Lower lobe of right lung (tissue), 2 donors: ENCODE measurements around the gene C10orf105. TPM values are rescaled to one million over a fixed set of nuclear protein-coding genes. Genes with fewer than 3 reads are reported as not detected.
A peak's percentile ranks its signal among the peaks of the same experiment; 100 is the strongest.

Experiments
- ATAC-seq, 2 donors: fragments of 200-7000 bp; cut with Tn5 transposase; one replicate each; pipeline ENCODE4 v1.9.1; 2020 to 2022; ENCODE audit warnings: mild to moderate bottlenecking in 2 of 2, moderate library complexity in 2 of 2
- DNase-seq: peaks from one replicate; pipeline ENCODE4 v3.0.0-alpha.2; 2020
- H3K27ac ChIP-seq: fragments of 200-600 bp; one replicate; pipeline ENCODE4 v1.8.0; 2022
- H3K27me3 ChIP-seq: fragments of 200-600 bp; one replicate; pipeline ENCODE4 v1.8.0; 2022; ENCODE audit warnings: low read depth
- H3K36me3 ChIP-seq: fragments of 200-600 bp; one replicate; pipeline ENCODE4 v1.8.0; 2022; ENCODE audit warnings: mild to moderate bottlenecking
- H3K4me1 ChIP-seq: fragments of 200-600 bp; one replicate; pipeline ENCODE4 v1.8.0; 2022
- H3K4me3 ChIP-seq: fragments of 200-600 bp; one replicate; pipeline ENCODE4 v1.8.0; 2022; ENCODE audit warnings: mild to moderate bottlenecking
- H3K9me3 ChIP-seq: fragments of 200-600 bp; one replicate; pipeline ENCODE4 v1.8.0; 2022
- intact Hi-C: fragments of 100-400 bp; cut with DNase I; formaldehyde crosslinking; loops from one replicate; pipeline ENCODE4 v1.11.0; 2022
- total RNA-seq: library from RNA; stranded (reverse); fragmentation: NEBNext Ultra II Directional; extraction: Animal tissue kit (Norgen Biotek cat#: 25700); gene quantifications from one replicate; pipeline ENCODE4 v1.2.1, GENCODE V29; 2021
- TF ChIP-seq, protein P1 (sequence below): fragments of 200-600 bp; IDR thresholded peaks from one replicate; pipeline ENCODE4 v1.8.0; 2022; ENCODE audit warnings: antibody characterized with exemption, mild to moderate bottlenecking
- donor health status: DM: no; HTN: yes; CAD: no; lungs with severe emphysema.

C10orf105 gene
- total RNA-seq, 1 donor from 2014 or later, result 0.32 TPM

DNA sequence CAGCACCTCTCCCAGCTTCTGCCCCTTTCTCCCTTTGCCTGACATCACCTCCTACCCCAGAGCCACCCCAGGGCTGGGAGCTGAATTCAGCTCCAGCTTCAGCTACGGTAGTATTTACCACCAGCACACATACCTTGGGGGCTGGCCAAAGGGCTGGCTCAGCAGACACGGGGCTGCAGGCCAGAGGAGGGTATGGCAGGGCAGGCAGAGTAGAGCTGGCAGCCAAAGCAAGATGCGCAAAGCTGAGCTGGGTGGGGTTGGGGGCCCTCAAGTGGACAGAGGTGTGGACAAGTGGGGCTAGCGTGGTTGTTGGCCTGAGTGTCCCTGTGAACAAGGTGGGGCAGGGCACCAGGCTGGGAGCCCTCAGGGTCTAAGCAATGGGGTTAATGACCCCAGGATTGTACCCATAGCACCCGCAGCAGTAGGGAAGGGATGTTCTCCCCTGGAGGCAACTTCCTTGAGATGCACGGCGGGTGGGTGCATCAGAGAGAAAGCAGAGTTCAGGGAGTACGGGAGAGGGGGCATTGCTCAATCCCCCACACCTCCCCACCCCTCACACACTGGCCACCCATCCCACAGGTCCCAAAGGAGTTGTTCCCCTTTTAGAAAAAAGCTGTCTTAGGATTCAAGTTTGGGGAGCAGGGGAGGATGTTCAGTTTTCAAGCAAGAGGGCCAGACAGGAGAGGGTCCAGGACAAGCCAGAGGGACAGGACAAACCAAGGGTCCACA is 45.8 kb upstream of the C10orf105 start:
- no peaks in the 10 kb centered on the region for H3K9me3 ChIP-seq

DNA sequence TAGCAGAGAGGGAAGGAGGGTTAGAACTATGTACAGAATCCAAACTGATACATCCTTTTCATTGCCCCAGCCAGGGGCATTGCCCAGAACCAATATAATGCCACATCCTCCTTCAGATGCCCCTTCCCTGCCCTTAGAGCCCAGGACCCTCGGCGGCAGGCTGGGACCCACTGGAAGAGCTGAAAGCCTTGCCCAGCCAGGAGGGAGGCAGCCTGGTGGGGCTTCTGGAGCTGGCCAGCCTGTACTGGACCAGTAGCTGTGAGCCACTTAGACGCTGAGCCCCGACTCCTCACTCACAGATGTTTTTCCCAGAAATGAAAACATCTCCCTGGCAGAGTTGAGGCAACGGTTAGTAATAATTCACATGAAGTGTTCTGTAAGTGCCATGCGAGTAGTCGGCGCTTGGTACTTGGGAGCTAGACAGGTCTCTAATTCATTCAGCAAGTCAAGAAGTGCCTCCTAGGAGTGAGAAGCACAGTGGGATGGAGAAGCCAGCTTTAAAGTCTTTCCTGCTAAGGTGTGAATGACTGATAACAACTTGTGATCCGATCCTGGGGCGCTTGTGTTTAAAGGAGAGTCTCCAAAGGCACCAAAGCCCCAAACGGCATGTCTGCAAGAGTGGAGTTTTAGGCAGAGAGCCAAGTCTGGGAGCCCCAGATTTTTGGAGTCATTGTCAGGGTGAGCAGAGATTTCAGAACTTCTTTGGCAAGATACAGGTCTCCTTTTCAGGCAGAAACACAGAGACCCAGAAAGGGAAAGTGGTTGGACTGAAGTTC is 44.0 kb upstream of the C10orf105 start:
- H3K4me3 ChIP-seq, result no peak overlapping the region
- H3K36me3 ChIP-seq, result peaks cover 56% of the 10 kb centered on the region
- no peaks in the 10 kb centered on the region for H3K9me3 ChIP-seq
- peaks cover 88% of the 10 kb centered on the region for H3K4me1 ChIP-seq
- ATAC-seq (no peak), DNase-seq (no peak)
- peak overlapping the region; percentile 96 for H3K27ac ChIP-seq
- no peaks in the 10 kb centered on the region for H3K27me3 ChIP-seq
- TF ChIP-seq, protein P1, sequence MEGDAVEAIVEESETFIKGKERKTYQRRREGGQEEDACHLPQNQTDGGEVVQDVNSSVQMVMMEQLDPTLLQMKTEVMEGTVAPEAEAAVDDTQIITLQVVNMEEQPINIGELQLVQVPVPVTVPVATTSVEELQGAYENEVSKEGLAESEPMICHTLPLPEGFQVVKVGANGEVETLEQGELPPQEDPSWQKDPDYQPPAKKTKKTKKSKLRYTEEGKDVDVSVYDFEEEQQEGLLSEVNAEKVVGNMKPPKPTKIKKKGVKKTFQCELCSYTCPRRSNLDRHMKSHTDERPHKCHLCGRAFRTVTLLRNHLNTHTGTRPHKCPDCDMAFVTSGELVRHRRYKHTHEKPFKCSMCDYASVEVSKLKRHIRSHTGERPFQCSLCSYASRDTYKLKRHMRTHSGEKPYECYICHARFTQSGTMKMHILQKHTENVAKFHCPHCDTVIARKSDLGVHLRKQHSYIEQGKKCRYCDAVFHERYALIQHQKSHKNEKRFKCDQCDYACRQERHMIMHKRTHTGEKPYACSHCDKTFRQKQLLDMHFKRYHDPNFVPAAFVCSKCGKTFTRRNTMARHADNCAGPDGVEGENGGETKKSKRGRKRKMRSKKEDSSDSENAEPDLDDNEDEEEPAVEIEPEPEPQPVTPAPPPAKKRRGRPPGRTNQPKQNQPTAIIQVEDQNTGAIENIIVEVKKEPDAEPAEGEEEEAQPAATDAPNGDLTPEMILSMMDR, result no peak
- intact Hi-C loops, result no loop called here

More for the DNA sequence above, 45.8 kb upstream of the C10orf105 start:
- DNase-seq (no peak), ATAC-seq (peak in 1 of 2 donors; percentile 15)
- Histone ChIP-seq H3K36me3 (peaks cover 47% of the 10 kb centered on the region), H3K27ac (peak overlapping the region; percentile 96), H3K4me1 (peaks cover 98% of the 10 kb centered on the region), H3K27me3 (no peaks in the 10 kb centered on the region), H3K4me3 (no peak overlapping the region)
- intact Hi-C loops, result no loop called here
- TF ChIP-seq, protein P1, result no peak

DNA sequence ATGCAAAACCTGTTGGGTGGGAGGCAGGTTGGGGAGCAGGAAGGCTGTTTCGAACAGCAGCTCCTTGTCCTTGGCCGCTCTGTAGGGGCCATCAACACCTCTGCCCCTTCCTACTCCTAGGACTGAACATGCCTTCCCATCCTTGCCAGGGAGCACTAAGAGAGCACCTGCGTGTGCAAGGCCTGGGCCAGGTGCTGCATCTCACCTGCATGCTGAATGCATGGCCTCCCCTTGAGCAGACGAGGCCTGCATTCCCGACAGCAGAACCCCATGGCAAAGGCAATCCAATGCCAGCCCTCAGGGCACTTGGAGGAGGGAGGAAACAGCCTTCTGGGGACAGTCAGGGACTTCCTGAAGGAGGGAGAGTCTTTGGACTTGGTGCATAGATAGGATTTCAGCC is 42.7 kb upstream of the C10orf105 start:
- DNase-seq, result no peak
- no peak for ATAC-seq
- no peaks in the 10 kb centered on the region for H3K27me3 ChIP-seq
- H3K4me3 ChIP-seq, result no peak overlapping the region
- H3K27ac ChIP-seq, result no peak overlapping the region
- peaks cover 88% of the 10 kb centered on the region for H3K4me1 ChIP-seq
- H3K36me3 ChIP-seq, result peaks cover 65% of the 10 kb centered on the region
- no peaks in the 10 kb centered on the region for H3K9me3 ChIP-seq
- TF ChIP-seq, protein P1, result no peak
- intact Hi-C loops, result no loop called here

DNA sequence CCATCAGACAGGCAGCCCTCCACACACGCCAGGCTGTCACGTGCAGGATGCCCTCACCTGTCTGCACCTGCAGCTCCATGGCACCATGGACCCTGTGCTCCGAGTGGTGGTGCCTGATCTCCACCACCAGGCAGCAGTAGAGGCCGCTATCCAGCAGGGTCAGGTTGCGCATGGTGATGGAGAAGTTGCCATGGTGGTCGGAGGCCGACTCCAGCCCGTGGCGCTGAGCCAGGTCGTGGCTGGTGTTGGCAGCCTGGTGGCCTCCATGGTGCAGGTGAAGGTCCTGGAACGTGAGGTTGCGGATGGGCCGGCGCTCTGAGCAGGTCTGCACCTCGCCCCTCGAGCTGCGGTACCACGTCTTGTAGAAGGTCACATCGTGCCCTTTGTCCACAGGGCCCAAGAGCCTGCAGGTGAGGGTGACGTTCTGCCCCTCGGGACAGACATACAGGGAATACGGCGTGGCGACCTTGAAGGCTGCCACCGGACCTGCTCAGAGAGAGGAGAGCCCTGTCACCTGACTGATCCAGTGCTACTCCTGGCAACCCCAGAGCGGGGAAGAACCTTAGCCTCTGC is 42.0 kb upstream of the C10orf105 start:
- peaks cover 88% of the 10 kb centered on the region for H3K4me1 ChIP-seq
- DNase-seq, result no peak
- intact Hi-C loops, result no loop called here
- no peak overlapping the region for H3K4me3 ChIP-seq
- no peaks in the 10 kb centered on the region for H3K9me3 ChIP-seq
- no peak for ATAC-seq
- H3K27me3 ChIP-seq, result no peaks in the 10 kb centered on the region
- peaks cover 68% of the 10 kb centered on the region for H3K36me3 ChIP-seq
- TF ChIP-seq, protein P1, result no peak
- H3K27ac ChIP-seq, result no peak overlapping the region

DNA sequence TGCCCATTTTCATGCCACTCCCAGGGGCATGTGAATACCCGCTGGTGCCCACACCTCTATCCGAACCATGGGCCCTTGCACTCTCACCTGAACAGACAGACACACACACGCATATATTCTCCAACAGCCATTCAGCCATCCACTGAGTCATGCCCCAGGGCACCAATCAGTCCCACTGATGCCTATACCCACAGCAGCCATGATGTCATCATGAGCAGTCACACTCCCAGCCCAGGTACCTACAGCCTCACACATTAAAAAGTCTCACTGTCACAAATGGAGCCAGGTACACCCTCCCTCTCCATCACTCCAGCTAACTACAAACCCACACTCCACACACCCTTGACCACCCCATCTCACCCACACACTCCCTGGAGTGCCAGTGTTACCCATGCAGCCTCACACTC is 41.5 kb upstream of the C10orf105 start:
- Histone ChIP-seq H3K4me3 (no peak overlapping the region), H3K27me3 (no peaks in the 10 kb centered on the region), H3K36me3 (peaks cover 68% of the 10 kb centered on the region), H3K4me1 (peaks cover 88% of the 10 kb centered on the region), H3K27ac (peak overlapping the region; percentile 31), H3K9me3 (no peaks in the 10 kb centered on the region)
- ATAC-seq, result no peak
- intact Hi-C loops, result no loop called here
- DNase-seq, result no peak
- TF ChIP-seq, protein P1, result no peak
